ENCODE data around the gene COL16A1.

COL16A1 gene

GRCh38 chr1:31648190-31648589, 55.6 kb downstream of the COL16A1 start:
- DNase-seq (ENCODE audit: low spot score), result no peak

- DNase-seq (ENCODE audit: low spot score), result no peak
These were observed 56.7 kb downstream of the COL16A1 start for GRCh38 chr1:31647106-31647505.

- DNase-seq (ENCODE audit: low spot score), result no peak
These were observed 57.4 kb downstream of the COL16A1 start for GRCh38 chr1:31646259-31646960.

- DNase-seq (ENCODE audit: low spot score), result no peak
These were observed 58.6 kb downstream of the COL16A1 start for GRCh38 chr1:31645274-31645568.

GRCh38 chr1:31644560-31645273, 59.1 kb downstream of the COL16A1 start, which contains the start of gene PEF1:
TSS of gene PEF1 (minus strand) at chr1:31644876. CDS start at chr1:31644864, 12 bp downstream.
- peak; percentile 92 for DNase-seq (ENCODE audit: low spot score)

GRCh38 chr1:31643976-31644559, 59.7 kb downstream of the COL16A1 start:
- DNase-seq (ENCODE audit: low spot score), result no peak

- no peak for DNase-seq (ENCODE audit: low spot score)
These were observed 60.9 kb downstream of the COL16A1 start for GRCh38 chr1:31642897-31643296.

GRCh38 chr1:31642366-31642765, 61.5 kb downstream of the COL16A1 start:
- DNase-seq (ENCODE audit: low spot score), result no peak

GRCh38 chr1:31640964-31641363, 62.9 kb downstream of the COL16A1 start:
- no peak for DNase-seq (ENCODE audit: low spot score)

- no peak for DNase-seq (ENCODE audit: low spot score)
These were observed 63.6 kb downstream of the COL16A1 start for GRCh38 chr1:31640179-31640578.

GRCh38 chr1:31639543-31639942, 64.3 kb downstream of the COL16A1 start:
- no peak for DNase-seq (ENCODE audit: low spot score)

- no peak for DNase-seq (ENCODE audit: low spot score)
These were observed 65.7 kb downstream of the COL16A1 start for GRCh38 chr1:31637915-31638673.

GRCh38 chr1:31633117-31633516, 70.7 kb downstream of the COL16A1 start:
- DNase-seq (ENCODE audit: low spot score), result no peak

GRCh38 chr1:31632649-31633048, 71.2 kb downstream of the COL16A1 start:
- no peak for DNase-seq (ENCODE audit: low spot score)

GRCh38 chr1:31628931-31629556, 74.8 kb downstream of the COL16A1 start:
- DNase-seq (ENCODE audit: low spot score), result no peak

GRCh38 chr1:31627930-31628559, 75.8 kb downstream of the COL16A1 start:
- no peak for DNase-seq (ENCODE audit: low spot score)

- no peak for DNase-seq (ENCODE audit: low spot score)
These were observed 76.4 kb downstream of the COL16A1 start for GRCh38 chr1:31627301-31627929.

GRCh38 chr1:31626223-31627207, 77.3 kb downstream of the COL16A1 start:
- DNase-seq (ENCODE audit: low spot score), result no peak

- DNase-seq (ENCODE audit: low spot score), result no peak
These were observed 78.1 kb downstream of the COL16A1 start for GRCh38 chr1:31625561-31626222.

All from HuH-7.5 (cell line).